ENCODE results near the gene CEP126. TPM values are rescaled to one million over a fixed set of nuclear protein-coding genes. Genes with fewer than 3 reads are reported as not detected.
A peak's percentile ranks its signal among the peaks of the same experiment; 100 is the strongest.

Gene CEP126
- total and polyA plus RNA-seq, 2 of the 13 experiments (the other 11 are each of a cell fraction or from before 2014, with no cell fraction given), result 1.4 to 1.7 TPM

- TF ChIP-seq ZNF317 (CRISPR knock-in tag; IDR thresholded peaks at IDR 0.05), result no peak
- TF ChIP-seq DR1 (CRISPR knock-in tag; IDR thresholded peaks at IDR 0.05), result no peak; the same call in 1 of the 2 replicates
- no peak; the same call in none of the 2 replicates for TF ChIP-seq POLR2AphosphoS5 (IDR thresholded peaks at IDR 0.05; ENCODE audit: low read depth, low read length)
- TF ChIP-seq NFKBIZ (CRISPR knock-in tag; IDR thresholded peaks at IDR 0.05), result peak; percentile 55; the same call in 1 of the 2 replicates
- no peak for TF ChIP-seq FLYWCH1 (CRISPR knock-in tag; IDR thresholded peaks at IDR 0.05)
- peak; percentile 67 for TF ChIP-seq ZNF407 (CRISPR knock-in tag; IDR thresholded peaks at IDR 0.05; ENCODE audit: not compliant biosample characterization)
- TF ChIP-seq RBM39 (IDR thresholded peaks at IDR 0.05; ENCODE audit: low read depth, low read length, poor library complexity, severe bottlenecking), result no peak
- TF ChIP-seq ZNF773 (CRISPR knock-in tag; IDR thresholded peaks at IDR 0.05; ENCODE audit: borderline replicate concordance), result no peak
- peak; percentile 91 for TF ChIP-seq XRCC5 (optimal IDR thresholded peaks at IDR 0.05; ENCODE audit: low read length)
- no peak for TF ChIP-seq NAIF1 (CRISPR knock-in tag; IDR thresholded peaks at IDR 0.05; ENCODE audit: borderline replicate concordance)
- no peak for TF ChIP-seq GMEB2 (CRISPR knock-in tag; IDR thresholded peaks at IDR 0.05; ENCODE audit: low read depth)
- TF ChIP-seq ZNF691 (CRISPR knock-in tag; IDR thresholded peaks at IDR 0.05; ENCODE audit: borderline replicate concordance, low read depth), result peak; percentile 78; the same call in 1 of the 2 replicates
- TF ChIP-seq GATAD1 (CRISPR knock-in tag; IDR thresholded peaks at IDR 0.05), result peak; percentile 73
- TF ChIP-seq MXD3 (CRISPR knock-in tag; IDR thresholded peaks at IDR 0.05), result peak; percentile 80
- TF ChIP-seq EEA1 (CRISPR knock-in tag; IDR thresholded peaks at IDR 0.05; ENCODE audit: borderline replicate concordance), result peak; percentile 56; the same call in 1 of the 2 replicates
- no peak for TF ChIP-seq JARID2 (CRISPR knock-in tag; IDR thresholded peaks at IDR 0.05; ENCODE audit: insufficient replicate concordance)
Measured at GRCh38 chr11:101914738-101915426, at the start of gene CEP126 (continued).

Data from HepG2 (cell line).